HFFc6 (cell line): Measurements from ENCODE around the gene ACER3. TPM values are rescaled to one million over a fixed set of nuclear protein-coding genes. Genes with fewer than 3 reads are reported as not detected.
A peak's percentile ranks its signal among the peaks of the same experiment; 100 is the strongest.

Experiments
- DNase-seq: peaks from one replicate; pipeline ENCODE4 v3.0.0-alpha.2; 2018
- H3K27ac Mint-ChIP-seq: 2 replicates; pipeline ENCODE4 v1.8.0; 2020; ENCODE audit warnings: mild to moderate bottlenecking, mixed read lengths
- H3K27me3 Mint-ChIP-seq: 2 replicates; pipeline ENCODE4 v1.8.0; 2021; ENCODE audit warnings: mild to moderate bottlenecking, moderate library complexity, mixed read lengths; ENCODE audit not compliant: insufficient read depth
- H3K36me3 Mint-ChIP-seq: 2 replicates; pipeline ENCODE4 v1.8.0; 2021; ENCODE audit warnings: low read depth, mixed read lengths
- H3K4me1 Mint-ChIP-seq: 2 replicates; pipeline ENCODE4 v1.8.0; 2020; ENCODE audit warnings: low read depth, mixed read lengths
- H3K4me3 Mint-ChIP-seq: 2 replicates; pipeline ENCODE4 v1.8.0; 2020; ENCODE audit warnings: mild to moderate bottlenecking, moderate library complexity, mixed read lengths
- H3K9me3 Mint-ChIP-seq: 2 replicates; pipeline ENCODE4 v1.8.0; 2020; ENCODE audit warnings: mild to moderate bottlenecking, mixed read lengths
- total RNA-seq, 6 experiments: library from RNA; stranded (reverse); fragmentation: NEBNext Ultra II Directional; extraction: Animal tissue kit (Norgen Biotek cat#: 25700); gene quantifications; 2 replicates in 1 of 6; 3 replicates in 5 of 6; pipeline ENCODE4 v1.2.3, GENCODE V29; 2021
- TF ChIP-seq, protein P1 (sequence below): fragments of 200-600 bp; sonication (generic); IDR thresholded peaks from 2 replicates; pipeline ENCODE4 v1.5.0; 2021; ENCODE audit warnings: antibody characterized with exemption, mild to moderate bottlenecking

Gene ACER3
- total RNA-seq, 6 experiments from 2014 or later = 13.9 to 18.2 (median 15.3) TPM

DNA sequence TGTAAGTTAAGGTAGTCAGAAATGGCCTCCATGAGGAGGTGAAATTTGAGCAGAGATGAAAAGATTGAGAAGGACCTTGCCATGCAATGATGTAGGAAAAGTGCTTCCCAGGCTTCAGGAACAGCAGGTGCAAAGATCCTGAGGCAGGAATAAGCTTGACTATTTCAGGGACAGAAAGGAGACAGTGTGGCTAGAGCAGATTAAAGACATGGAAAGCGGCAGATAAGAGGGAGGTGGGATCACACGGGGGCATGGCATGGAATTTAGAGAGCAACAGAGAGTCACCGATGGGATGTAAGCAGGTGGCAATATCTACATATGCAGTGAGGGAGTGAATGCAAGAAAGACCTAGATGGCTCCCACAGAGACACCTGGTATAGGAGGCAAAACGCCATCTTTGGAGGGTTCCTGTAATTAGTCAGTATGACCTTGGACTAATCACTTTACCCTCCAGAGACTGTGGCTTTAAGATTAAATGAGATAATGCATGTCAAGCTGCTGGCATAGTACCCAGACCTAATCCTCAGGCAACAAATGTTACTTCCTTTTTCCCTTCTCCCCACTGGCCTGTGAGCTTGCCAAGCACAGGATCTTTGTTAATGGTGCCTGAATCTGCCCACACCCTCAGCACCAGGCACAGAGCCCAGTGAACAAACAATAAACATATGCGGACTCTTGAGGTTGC lies 24.6 kb upstream of the ACER3 start:
- H3K4me3 Mint-ChIP-seq = no peak overlapping the region
- no peaks in the 10 kb centered on the region for H3K36me3 Mint-ChIP-seq
- DNase-seq = peak; percentile 55
- no peak overlapping the region for H3K27ac Mint-ChIP-seq
- H3K4me1 Mint-ChIP-seq = peaks cover 3% of the 10 kb centered on the region; the same call in 1 of the 2 replicates
- TF ChIP-seq, protein P1, sequence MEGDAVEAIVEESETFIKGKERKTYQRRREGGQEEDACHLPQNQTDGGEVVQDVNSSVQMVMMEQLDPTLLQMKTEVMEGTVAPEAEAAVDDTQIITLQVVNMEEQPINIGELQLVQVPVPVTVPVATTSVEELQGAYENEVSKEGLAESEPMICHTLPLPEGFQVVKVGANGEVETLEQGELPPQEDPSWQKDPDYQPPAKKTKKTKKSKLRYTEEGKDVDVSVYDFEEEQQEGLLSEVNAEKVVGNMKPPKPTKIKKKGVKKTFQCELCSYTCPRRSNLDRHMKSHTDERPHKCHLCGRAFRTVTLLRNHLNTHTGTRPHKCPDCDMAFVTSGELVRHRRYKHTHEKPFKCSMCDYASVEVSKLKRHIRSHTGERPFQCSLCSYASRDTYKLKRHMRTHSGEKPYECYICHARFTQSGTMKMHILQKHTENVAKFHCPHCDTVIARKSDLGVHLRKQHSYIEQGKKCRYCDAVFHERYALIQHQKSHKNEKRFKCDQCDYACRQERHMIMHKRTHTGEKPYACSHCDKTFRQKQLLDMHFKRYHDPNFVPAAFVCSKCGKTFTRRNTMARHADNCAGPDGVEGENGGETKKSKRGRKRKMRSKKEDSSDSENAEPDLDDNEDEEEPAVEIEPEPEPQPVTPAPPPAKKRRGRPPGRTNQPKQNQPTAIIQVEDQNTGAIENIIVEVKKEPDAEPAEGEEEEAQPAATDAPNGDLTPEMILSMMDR = no peak
- no peaks in the 10 kb centered on the region for H3K9me3 Mint-ChIP-seq
- H3K27me3 Mint-ChIP-seq = peaks cover 36% of the 10 kb centered on the region

DNA sequence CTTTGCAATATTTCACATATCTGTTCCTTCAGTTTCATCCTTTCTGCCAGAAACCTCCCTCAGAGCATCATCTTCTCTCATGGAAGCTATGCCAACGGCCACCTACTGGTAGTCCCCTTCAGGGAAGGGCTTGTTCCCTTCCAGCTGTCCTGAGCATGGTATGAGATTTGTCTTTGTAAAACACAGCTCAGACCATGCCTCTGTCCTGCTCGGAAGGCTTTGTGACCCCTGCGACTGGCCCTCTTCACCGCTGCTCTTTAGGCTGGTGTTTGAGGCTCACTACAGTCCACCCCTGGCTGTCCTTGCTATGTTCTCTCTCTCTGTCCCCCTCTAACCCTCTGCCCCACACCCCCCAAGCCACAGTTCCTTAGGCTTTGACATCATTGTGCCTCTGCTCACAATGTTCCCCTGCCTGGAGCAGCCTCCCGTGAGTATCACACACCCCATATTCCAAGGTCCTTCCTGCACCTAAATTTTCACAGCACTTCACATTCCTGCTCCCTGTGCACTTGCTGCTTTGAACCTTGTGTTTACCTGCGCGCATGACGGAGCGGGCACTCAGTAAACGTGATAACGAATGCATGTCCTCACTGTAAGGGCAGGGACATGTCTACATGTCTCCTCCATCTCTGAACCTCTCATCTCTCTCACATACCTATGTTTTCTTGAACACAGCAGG lies 24.0 kb upstream of the ACER3 start:
- H3K36me3 Mint-ChIP-seq = no peaks in the 10 kb centered on the region
- H3K4me1 Mint-ChIP-seq = no peaks in the 10 kb centered on the region
- TF ChIP-seq, protein P1 = peak; percentile 32
- no peak for DNase-seq
- H3K4me3 Mint-ChIP-seq = no peak overlapping the region
- no peaks in the 10 kb centered on the region for H3K9me3 Mint-ChIP-seq
- peaks cover 37% of the 10 kb centered on the region for H3K27me3 Mint-ChIP-seq
- H3K27ac Mint-ChIP-seq = no peak overlapping the region

DNA sequence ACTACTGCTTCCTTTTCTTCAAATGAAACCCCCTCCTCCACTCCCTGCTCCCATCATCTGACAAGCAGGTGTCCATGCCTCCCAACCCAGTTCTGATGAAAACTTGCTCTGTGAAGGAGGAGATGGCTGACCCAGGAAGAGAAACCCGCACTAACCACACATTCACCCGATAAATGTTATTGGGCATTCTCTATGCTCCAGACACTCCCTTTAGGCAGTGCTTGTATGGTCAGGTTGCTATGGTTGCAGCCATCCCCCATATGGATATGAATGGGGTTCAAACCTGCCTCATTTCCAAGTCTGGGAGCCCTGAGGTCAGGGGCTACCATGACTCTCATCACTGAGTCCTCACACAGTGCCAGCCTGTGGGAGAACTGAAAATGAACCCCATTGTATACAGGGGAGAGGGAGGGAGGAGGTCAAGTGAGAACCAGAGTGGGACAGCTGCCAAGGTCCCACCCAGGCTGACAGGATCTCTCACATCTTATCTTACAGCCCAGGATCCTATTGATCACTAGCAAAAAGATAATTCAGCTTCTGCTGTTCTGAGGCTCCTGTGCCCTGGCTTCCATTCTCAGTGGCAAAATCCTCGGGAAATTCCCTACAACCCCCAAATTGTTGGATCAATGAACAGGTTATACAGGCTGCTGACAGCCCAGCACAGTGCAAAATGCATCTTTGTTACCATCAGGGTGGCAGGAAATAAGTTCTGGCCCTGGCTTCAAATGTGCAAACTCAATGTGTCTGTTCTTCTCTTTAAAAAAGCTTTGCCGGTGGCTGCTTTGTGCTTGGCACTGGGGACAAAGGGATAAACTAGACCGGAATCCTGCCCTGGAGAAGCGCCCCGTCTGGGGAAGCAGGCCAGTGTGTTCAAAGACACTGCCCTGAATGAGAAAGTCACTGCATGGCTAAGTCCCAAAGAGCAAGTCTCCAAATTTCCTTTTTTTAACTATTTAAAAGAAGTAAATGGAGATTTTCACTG lies 22.7 kb upstream of the ACER3 start:
- TF ChIP-seq, protein P1 = no peak
- Mint-ChIP-seq H3K27me3 (peaks cover 35% of the 10 kb centered on the region), H3K4me3 (no peak overlapping the region), H3K9me3 (no peaks in the 10 kb centered on the region), H3K4me1 (no peaks in the 10 kb centered on the region), H3K36me3 (no peaks in the 10 kb centered on the region), H3K27ac (no peak overlapping the region)
- DNase-seq = no peak

DNA sequence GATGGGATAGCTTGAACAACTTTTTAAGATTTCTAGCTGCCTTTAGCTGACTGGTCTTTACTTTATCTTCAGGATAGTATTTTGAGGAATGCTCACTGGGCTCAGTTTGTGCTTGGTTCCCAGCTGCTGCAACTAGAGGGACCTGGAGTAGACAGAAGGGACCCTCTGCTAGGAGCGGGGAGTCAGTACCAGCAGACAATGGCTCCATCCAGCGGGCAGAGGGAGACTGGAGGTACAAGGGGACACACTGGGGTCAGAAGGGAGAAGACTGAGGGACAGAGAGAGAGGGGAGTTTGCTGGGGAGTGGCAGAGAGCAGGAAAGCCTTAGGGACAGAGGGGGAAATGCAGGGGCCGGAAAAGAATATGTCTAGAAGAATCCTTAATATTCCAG lies 22.0 kb upstream of the ACER3 start:
- no peak for DNase-seq

DNA sequence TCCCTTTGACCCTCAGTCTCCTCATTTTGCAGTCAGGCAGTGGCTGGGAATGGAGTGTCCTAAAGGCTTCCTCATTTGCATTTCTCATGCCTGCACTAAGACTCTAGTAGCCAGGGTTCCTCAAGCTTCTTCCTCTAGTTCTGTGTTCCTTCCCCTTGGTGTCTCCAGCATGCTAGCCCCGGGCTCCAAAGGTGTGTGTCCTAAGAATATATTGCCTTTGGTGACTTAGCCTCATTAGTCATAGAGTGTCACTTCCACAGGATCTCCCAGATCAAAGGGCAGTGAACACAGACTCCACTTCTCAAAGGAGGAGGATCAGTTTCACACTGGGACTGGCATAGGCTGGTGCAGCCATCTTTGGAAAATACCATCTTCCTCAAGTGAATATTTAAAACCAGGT lies 21.4 kb upstream of the ACER3 start:
- TF ChIP-seq, protein P1 = no peak
- Mint-ChIP-seq H3K27me3 (peaks cover 27% of the 10 kb centered on the region), H3K27ac (no peak overlapping the region), H3K36me3 (no peaks in the 10 kb centered on the region), H3K4me3 (no peak overlapping the region), H3K9me3 (peaks cover 3% of the 10 kb centered on the region; the same call in 1 of the 2 replicates), H3K4me1 (no peaks in the 10 kb centered on the region)
- no peak for DNase-seq

More for the DNA sequence above, 22.0 kb upstream of the ACER3 start:
- TF ChIP-seq, protein P1 = peak; percentile 36; the same call in 1 of the 2 replicates
- H3K4me3 Mint-ChIP-seq = no peak overlapping the region
- peaks cover 28% of the 10 kb centered on the region for H3K27me3 Mint-ChIP-seq
- no peaks in the 10 kb centered on the region for H3K9me3 Mint-ChIP-seq
- no peaks in the 10 kb centered on the region for H3K36me3 Mint-ChIP-seq
- H3K4me1 Mint-ChIP-seq = no peaks in the 10 kb centered on the region
- no peak overlapping the region for H3K27ac Mint-ChIP-seq
